GM21526 (cell line): Measurements from ENCODE around the gene SLC37A3.
"Not testable (repeated sequence)": the region's sequence is repeated elsewhere in the genome, so short reads cannot be mapped to it uniquely, and the experiment has no call there.

ENCODE experiments used
- ATAC-seq: cut with Tn5 transposase; IDR thresholded peaks from one replicate; pipeline ENCODE4 v1.9.1; 2021; ENCODE audit warnings: moderate library complexity; ENCODE audit not compliant: unreplicated experiment, low FRiP score

The SLC37A3 gene

GRCh38 chr7:140397784-140398750 lies at the start of gene SLC37A3:
SLC37A3 (minus strand) TSS chr7:140398530; CDS start chr7:140382526, 16,004 bp downstream.
- ATAC-seq = peak; percentile 93

GRCh38 chr7:140447841-140448240 lies 49.5 kb upstream of the SLC37A3 start:
- ATAC-seq = no peak

GRCh38 chr7:140446467-140446866 lies 48.1 kb upstream of the SLC37A3 start:
- no peak for ATAC-seq

GRCh38 chr7:140441519-140441918 lies 43.2 kb upstream of the SLC37A3 start:
- no peak for ATAC-seq

GRCh38 chr7:140440593-140440992 lies 42.3 kb upstream of the SLC37A3 start:
- ATAC-seq = no peak

- no peak for ATAC-seq
These were observed 41.0 kb upstream of the SLC37A3 start for GRCh38 chr7:140439359-140439758.

GRCh38 chr7:140435252-140435895 lies 37.0 kb upstream of the SLC37A3 start:
- no peak for ATAC-seq

- no peak for ATAC-seq
These were observed 35.1 kb upstream of the SLC37A3 start for GRCh38 chr7:140433396-140433795.

- ATAC-seq = no peak
These were observed 27.8 kb upstream of the SLC37A3 start for GRCh38 chr7:140426130-140426529.

GRCh38 chr7:140425718-140426117 lies 27.4 kb upstream of the SLC37A3 start:
- ATAC-seq = no peak

GRCh38 chr7:140423501-140423900 lies 25.2 kb upstream of the SLC37A3 start:
- ATAC-seq = no peak

GRCh38 chr7:140421521-140421920 lies 23.2 kb upstream of the SLC37A3 start:
- ATAC-seq = no peak

- no peak for ATAC-seq
These were observed 20.3 kb upstream of the SLC37A3 start for GRCh38 chr7:140418653-140419052.

GRCh38 chr7:140418156-140418472 lies 19.8 kb upstream of the SLC37A3 start:
- not testable (repeated sequence) for ATAC-seq

GRCh38 chr7:140417456-140418155 lies 19.3 kb upstream of the SLC37A3 start:
- no peak for ATAC-seq

GRCh38 chr7:140416560-140416959 lies 18.2 kb upstream of the SLC37A3 start:
- no peak for ATAC-seq

GRCh38 chr7:140415816-140416215 lies 17.5 kb upstream of the SLC37A3 start:
- ATAC-seq = not testable (repeated sequence)

- no peak for ATAC-seq
These were observed 17.0 kb upstream of the SLC37A3 start for GRCh38 chr7:140415361-140415760.

GRCh38 chr7:140404565-140405065 lies 6.3 kb upstream of the SLC37A3 start:
- no peak for ATAC-seq

GRCh38 chr7:140403878-140404564 lies 5.7 kb upstream of the SLC37A3 start, which contains the start of gene RAB19:
RAB19 (plus strand) TSS chr7:140404058; CDS start chr7:140407647, 3,589 bp downstream.
- ATAC-seq = no peak
